GM12878 (cell line): Measurements from ENCODE around the gene ABR. TPM values are rescaled to one million over a fixed set of nuclear protein-coding genes. Genes with fewer than 3 reads are reported as not detected.

Experiments used
- ATAC-seq: fragments of 200-7000 bp; cut with Tn5 transposase; 3 replicates; pipeline ENCODE4 v1.9.1; 2020; ENCODE audit warnings: mild to moderate bottlenecking, moderate library complexity
- BruUV-seq: library from RNA; stranded (reverse); fragments of 400-500 nt; replicated peaks from 2 replicates; lab custom pipeline; 2021; lab: Mats Ljungman, UMichigan
- CTCF ChIA-PET: fragments of 300-600 bp; sonication (Branson Sonifier 250); formaldehyde crosslinking; extraction: SDS; loops from one replicate; lab custom pipeline; 2021; ENCODE audit warnings: inconsistent platforms; lab: Yijun Ruan, JAX
- POLR2A ChIA-PET: fragments of 350-600 bp; formaldehyde crosslinking; extraction: SDS; loops from one replicate; lab custom pipeline; 2021; ENCODE audit warnings: inconsistent platforms; lab: Charles Lee
- RAD21 ChIA-PET: fragments of 300-600 bp; sonication (Branson Sonifier 250); formaldehyde crosslinking; loops from one replicate; lab custom pipeline; 2023; ENCODE audit warnings: antibody characterized with exemption; ENCODE audit not compliant: unreplicated experiment; lab: Charles Lee
- SMC1A ChIA-PET: fragments of 300-600 bp; sonication (Branson Sonifier 250); formaldehyde crosslinking; loops from one replicate; lab custom pipeline; 2023; ENCODE audit not compliant: unreplicated experiment, uncharacterized antibody; lab: Charles Lee
- DNase-seq: peaks from one replicate; pipeline ENCODE4 v3.0.0-alpha.2; 2011; ENCODE audit warnings: low read depth, low spot score
- FAIRE-seq: peaks from 3 replicates; lab custom pipeline; 2011; peaks lifted over from hg19 to GRCh38; lab: Jason Lieb, UNC
- H2AFZ ChIP-seq: 2 replicates; pipeline ENCODE4 v1.6.0; 2011; ENCODE audit warnings: low read depth, low read length, control low read depth; ENCODE audit not compliant: control insufficient read depth
- H3K27ac ChIP-seq: 2 replicates; pipeline ENCODE4 v1.5.1; 2011; ENCODE audit warnings: control low read depth; ENCODE audit not compliant: control insufficient read depth, insufficient read depth
- H3K27me3 ChIP-seq, 2 experiments: replicated peaks in 1 of 2; 2 replicates each; pipeline versions ENCODE4 v1.6.0 to v1.6.1; 2011; ENCODE audit warnings: low read length in 1 of 2; ENCODE audit not compliant: control insufficient read depth in 2 of 2, insufficient read depth in 2 of 2
- H3K36me3 ChIP-seq, 2 experiments: 2 replicates each; pipeline ENCODE4 v1.5.1; 2011; ENCODE audit warnings: low read length in 1 of 2; ENCODE audit not compliant: control insufficient read depth in 2 of 2, insufficient read depth in 2 of 2
- H3K4me1 ChIP-seq: 2 replicates; pipeline ENCODE4 v1.6.1; 2011; ENCODE audit warnings: mild to moderate bottlenecking, low read length, moderate library complexity, mixed read lengths; ENCODE audit not compliant: control insufficient read depth, insufficient read depth
- H3K4me2 ChIP-seq: 2 replicates; pipeline ENCODE4 v1.6.0; 2011; ENCODE audit warnings: control low read depth; ENCODE audit not compliant: control insufficient read depth, insufficient read depth
- H3K4me3 ChIP-seq: fragments of 200-600 bp; sonication (generic); 2 replicates; pipeline ENCODE4 v1.5.1; 2016
- H3K79me2 ChIP-seq: 2 replicates; pipeline ENCODE4 v1.6.0; 2011; ENCODE audit warnings: low read length; ENCODE audit not compliant: control insufficient read depth, insufficient read depth
- H3K9ac ChIP-seq: 2 replicates; pipeline ENCODE4 v1.8.0; 2011; ENCODE audit warnings: low read length, control low read depth, mixed read lengths; ENCODE audit not compliant: control insufficient read depth, insufficient read depth
- H3K9me3 ChIP-seq: replicated peaks from 3 replicates; pipeline ENCODE4 v1.5.1; 2011; ENCODE audit warnings: mild to moderate bottlenecking, low read length; ENCODE audit not compliant: control insufficient read depth, insufficient read depth
- H4K20me1 ChIP-seq: 2 replicates; pipeline ENCODE4 v1.6.0; 2011; ENCODE audit not compliant: control insufficient read depth, insufficient read depth
- BRCA1 ChIP-seq: IDR thresholded peaks from 2 replicates; pipeline ENCODE4 v1.6.1; 2011; ENCODE audit warnings: low read depth, low read length, improper control_type of control experiment
- CREM ChIP-seq: IDR thresholded peaks from 2 replicates; pipeline ENCODE4 v1.6.1; 2014; ENCODE audit warnings: antibody characterized with exemption, low read depth
- FOS ChIP-seq: IDR thresholded peaks from 3 replicates; pipeline ENCODE4 v1.6.1; 2011; ENCODE audit warnings: borderline replicate concordance; ENCODE audit not compliant: insufficient read length; ENCODE audit errors: extremely low read depth
- IKZF2 ChIP-seq, 2 experiments: fragments of 450-650 bp; IDR thresholded peaks; 2 replicates each; pipeline ENCODE4 v1.6.1; 2017; ENCODE audit warnings: mild to moderate bottlenecking in 2 of 2, moderate library complexity in 2 of 2
- IRF4 ChIP-seq: IDR thresholded peaks from 2 replicates; pipeline ENCODE4 v1.6.1; 2011; ENCODE audit warnings: low read depth, low read length
- NFYA ChIP-seq: IDR thresholded peaks from 2 replicates; pipeline ENCODE4 v1.6.1; 2011; ENCODE audit warnings: low read depth, mild to moderate bottlenecking, low read length, improper control_type of control experiment, borderline replicate concordance
- PAX8 ChIP-seq: fragments of 450-650 bp; IDR thresholded peaks from 2 replicates; pipeline ENCODE4 v1.6.1; 2017; ENCODE audit warnings: mild to moderate bottlenecking, moderate library complexity
- RAD51 ChIP-seq: fragments of 450-650 bp; IDR thresholded peaks from 2 replicates; pipeline ENCODE4 v1.6.1; 2016; ENCODE audit warnings: moderate library complexity, mild to moderate bottlenecking, inconsistent platforms
- SIN3A ChIP-seq: IDR thresholded peaks from 2 replicates; pipeline ENCODE4 v1.6.1; 2012; ENCODE audit warnings: low read depth, low read length, improper control_type of control experiment
- SPI1 ChIP-seq: IDR thresholded peaks from 2 replicates; pipeline ENCODE4 v1.6.1; 2011; ENCODE audit warnings: low read depth, mild to moderate bottlenecking, low read length, moderate library complexity, borderline replicate concordance; ENCODE audit not compliant: insufficient read depth
- ZNF207 ChIP-seq: fragments of 450-650 bp; IDR thresholded peaks from 2 replicates; pipeline ENCODE4 v1.6.1; 2014; ENCODE audit warnings: antibody characterized with exemption, mild to moderate bottlenecking, borderline replicate concordance
- ZSCAN29 ChIP-seq: fragments of 450-650 bp; IDR thresholded peaks from 2 replicates; pipeline ENCODE4 v1.6.1; 2017; ENCODE audit warnings: mild to moderate bottlenecking, moderate library complexity
- ZZZ3 ChIP-seq: IDR thresholded peaks from 2 replicates; pipeline ENCODE4 v1.6.1; 2011; ENCODE audit warnings: low read depth; ENCODE audit not compliant: control insufficient read depth, insufficient read length
- WGBS: methylation state at CpG from one replicate; pipeline ENCODE4 v1.1.6; 2016; ENCODE audit warnings: low lambda C conversion rate; ENCODE audit not compliant: insufficient replicate concordance, insufficient coverage; ENCODE audit errors: missing lambda C conversion rate; 5-methylcytosine and 5-hydroxymethylcytosine counted together
- in situ Hi-C: fragments of 300-500 bp; cut with MboI; formaldehyde crosslinking; loops from 9 replicates; pipeline ENCODE4 v1.14.3; 2018; ENCODE audit warnings: mixed read lengths
- intact Hi-C: fragments of 100-400 bp; cut with micrococcal nuclease; formaldehyde crosslinking; loops from one replicate; pipeline ENCODE4 v1.14.2; 2022; ENCODE audit not compliant: unreplicated experiment
- polyA plus RNA-seq, 11 experiments: library from polyadenylated mRNA; depleted of rRNA in 4 of 11; unstranded in 6 of 11; stranded (reverse) in 5 of 11; fragments of >200 nt; fragmentation: Nextera tagmentation in 4 of 11; fragmentation: Illumina TruSeq in 1 of 11; extraction: Ambion mirVana in 4 of 11; extraction: Trizol in 1 of 11; gene quantifications; 1 replicate in 1 of 11; 2 replicates in 10 of 11; pipeline versions ENCODE4 v1.2.1 to v1.2.3, GENCODE V29; 2011 to 2016; ENCODE audit warnings: inconsistent platforms in 2 of 11, missing spikeins in 2 of 11, low read depth in 1 of 11
- total RNA-seq, 4 experiments: library from RNA; depleted of rRNA in 3 of 4; stranded (reverse); fragments of >200 nt in 3 of 4; fragmentation: Illumina TruSeq in 1 of 4; extraction: Trizol in 1 of 4; gene quantifications; 2 replicates each; pipeline versions ENCODE4 v1.2.1 to v1.2.3, GENCODE V29; 2013 to 2021
- TF ChIP-seq, protein P1 (sequence below): fragments of 450-650 bp; conservative IDR thresholded peaks from 2 replicates; pipeline ENCODE4 v1.6.1; 2017; ENCODE audit warnings: mild to moderate bottlenecking, moderate library complexity
- TF ChIP-seq, protein P2 (sequence below): fragments of 450-650 bp; IDR thresholded peaks from 2 replicates; pipeline ENCODE4 v1.6.1; 2017; ENCODE audit warnings: mild to moderate bottlenecking, low read depth, inconsistent platforms; ENCODE audit not compliant: poor library complexity, severe bottlenecking
- TF ChIP-seq, protein P3 (sequence below): IDR thresholded peaks from 2 replicates; pipeline ENCODE4 v1.6.1; 2012; ENCODE audit warnings: mild to moderate bottlenecking, low read depth, low read length

Gene ABR
- total and polyA plus RNA-seq, 10 of the 15 experiments (the other 5 are each of a cell fraction or from before 2014, with no cell fraction given): 1.4 to 112 (median 30.0) TPM

DNA sequence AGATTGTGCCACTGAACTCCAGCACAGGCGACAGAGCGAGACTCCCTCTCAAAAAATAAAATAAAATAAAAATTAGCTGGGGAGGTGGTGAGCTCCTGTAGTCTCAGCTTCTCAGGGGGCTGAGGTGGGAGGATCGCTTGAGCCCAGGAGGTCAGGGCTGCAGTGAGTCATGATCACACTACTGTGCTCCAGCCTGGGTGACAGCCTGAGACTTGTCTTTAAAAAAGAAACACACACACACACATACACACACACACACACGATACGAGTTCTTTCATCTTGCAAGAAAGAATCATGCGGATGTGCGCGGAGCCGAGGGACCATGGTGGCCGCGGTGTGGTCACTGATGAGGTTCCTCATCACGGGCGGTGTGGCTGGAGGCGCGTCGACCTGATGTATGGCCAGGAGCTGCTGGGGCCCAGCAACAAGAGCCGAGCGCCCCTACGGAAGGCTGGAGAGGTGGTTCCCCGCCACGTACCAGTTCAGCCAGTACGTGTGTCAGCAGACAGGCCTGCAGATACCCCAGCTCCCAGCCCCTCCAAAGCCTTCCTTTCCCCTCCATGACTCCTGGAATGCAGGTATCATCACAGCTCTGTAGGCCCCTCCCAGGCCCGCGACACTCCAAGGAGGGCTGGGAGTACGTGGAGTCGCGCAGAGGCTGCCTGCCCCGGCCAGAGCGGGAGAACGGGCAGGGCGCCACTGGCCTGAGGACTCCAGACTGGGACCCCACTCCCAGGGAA lies 220.9 kb downstream of the ABR start:
- Histone ChIP-seq H4K20me1 (no peaks in the 10 kb centered on the region), H3K4me1 (no peaks in the 10 kb centered on the region), H3K27ac (no peak overlapping the region), H3K36me3 (no peaks in the 10 kb centered on the region), H3K27me3 (no peaks in the 10 kb centered on the region), H3K4me2 (no peak overlapping the region), H3K9ac (no peak overlapping the region), H3K79me2 (no peaks in the 10 kb centered on the region), H3K4me3 (no peak overlapping the region), H2AFZ (no peak overlapping the region), H3K9me3 (no peaks in the 10 kb centered on the region)
- no peak for DNase-seq
- no TSS peak for BruUV-seq
- FAIRE-seq: no peak
- intact Hi-C loops: no loop called here
- in situ Hi-C loops: no loop called here
- WGBS: 76% methylated on average over 29 of the region's 31 CpGs
- no peak for TF ChIP-seq RAD51
- TF ChIP-seq SIN3A: no peak
- no peak for TF ChIP-seq ZSCAN29
- no peak for TF ChIP-seq IRF4
- TF ChIP-seq, protein P1, sequence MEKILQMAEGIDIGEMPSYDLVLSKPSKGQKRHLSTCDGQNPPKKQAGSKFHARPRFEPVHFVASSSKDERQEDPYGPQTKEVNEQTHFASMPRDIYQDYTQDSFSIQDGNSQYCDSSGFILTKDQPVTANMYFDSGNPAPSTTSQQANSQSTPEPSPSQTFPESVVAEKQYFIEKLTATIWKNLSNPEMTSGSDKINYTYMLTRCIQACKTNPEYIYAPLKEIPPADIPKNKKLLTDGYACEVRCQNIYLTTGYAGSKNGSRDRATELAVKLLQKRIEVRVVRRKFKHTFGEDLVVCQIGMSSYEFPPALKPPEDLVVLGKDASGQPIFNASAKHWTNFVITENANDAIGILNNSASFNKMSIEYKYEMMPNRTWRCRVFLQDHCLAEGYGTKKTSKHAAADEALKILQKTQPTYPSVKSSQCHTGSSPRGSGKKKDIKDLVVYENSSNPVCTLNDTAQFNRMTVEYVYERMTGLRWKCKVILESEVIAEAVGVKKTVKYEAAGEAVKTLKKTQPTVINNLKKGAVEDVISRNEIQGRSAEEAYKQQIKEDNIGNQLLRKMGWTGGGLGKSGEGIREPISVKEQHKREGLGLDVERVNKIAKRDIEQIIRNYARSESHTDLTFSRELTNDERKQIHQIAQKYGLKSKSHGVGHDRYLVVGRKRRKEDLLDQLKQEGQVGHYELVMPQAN: no peak
- no peak for TF ChIP-seq PAX8
- TF ChIP-seq, protein P2, sequence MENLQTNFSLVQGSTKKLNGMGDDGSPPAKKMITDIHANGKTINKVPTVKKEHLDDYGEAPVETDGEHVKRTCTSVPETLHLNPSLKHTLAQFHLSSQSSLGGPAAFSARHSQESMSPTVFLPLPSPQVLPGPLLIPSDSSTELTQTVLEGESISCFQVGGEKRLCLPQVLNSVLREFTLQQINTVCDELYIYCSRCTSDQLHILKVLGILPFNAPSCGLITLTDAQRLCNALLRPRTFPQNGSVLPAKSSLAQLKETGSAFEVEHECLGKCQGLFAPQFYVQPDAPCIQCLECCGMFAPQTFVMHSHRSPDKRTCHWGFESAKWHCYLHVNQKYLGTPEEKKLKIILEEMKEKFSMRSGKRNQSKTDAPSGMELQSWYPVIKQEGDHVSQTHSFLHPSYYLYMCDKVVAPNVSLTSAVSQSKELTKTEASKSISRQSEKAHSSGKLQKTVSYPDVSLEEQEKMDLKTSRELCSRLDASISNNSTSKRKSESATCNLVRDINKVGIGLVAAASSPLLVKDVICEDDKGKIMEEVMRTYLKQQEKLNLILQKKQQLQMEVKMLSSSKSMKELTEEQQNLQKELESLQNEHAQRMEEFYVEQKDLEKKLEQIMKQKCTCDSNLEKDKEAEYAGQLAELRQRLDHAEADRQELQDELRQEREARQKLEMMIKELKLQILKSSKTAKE: no peak
- no peak for TF ChIP-seq IKZF2 (IDR thresholded peaks at IDR 0.05)
- no peak for TF ChIP-seq ZZZ3
- TF ChIP-seq, protein P3, sequence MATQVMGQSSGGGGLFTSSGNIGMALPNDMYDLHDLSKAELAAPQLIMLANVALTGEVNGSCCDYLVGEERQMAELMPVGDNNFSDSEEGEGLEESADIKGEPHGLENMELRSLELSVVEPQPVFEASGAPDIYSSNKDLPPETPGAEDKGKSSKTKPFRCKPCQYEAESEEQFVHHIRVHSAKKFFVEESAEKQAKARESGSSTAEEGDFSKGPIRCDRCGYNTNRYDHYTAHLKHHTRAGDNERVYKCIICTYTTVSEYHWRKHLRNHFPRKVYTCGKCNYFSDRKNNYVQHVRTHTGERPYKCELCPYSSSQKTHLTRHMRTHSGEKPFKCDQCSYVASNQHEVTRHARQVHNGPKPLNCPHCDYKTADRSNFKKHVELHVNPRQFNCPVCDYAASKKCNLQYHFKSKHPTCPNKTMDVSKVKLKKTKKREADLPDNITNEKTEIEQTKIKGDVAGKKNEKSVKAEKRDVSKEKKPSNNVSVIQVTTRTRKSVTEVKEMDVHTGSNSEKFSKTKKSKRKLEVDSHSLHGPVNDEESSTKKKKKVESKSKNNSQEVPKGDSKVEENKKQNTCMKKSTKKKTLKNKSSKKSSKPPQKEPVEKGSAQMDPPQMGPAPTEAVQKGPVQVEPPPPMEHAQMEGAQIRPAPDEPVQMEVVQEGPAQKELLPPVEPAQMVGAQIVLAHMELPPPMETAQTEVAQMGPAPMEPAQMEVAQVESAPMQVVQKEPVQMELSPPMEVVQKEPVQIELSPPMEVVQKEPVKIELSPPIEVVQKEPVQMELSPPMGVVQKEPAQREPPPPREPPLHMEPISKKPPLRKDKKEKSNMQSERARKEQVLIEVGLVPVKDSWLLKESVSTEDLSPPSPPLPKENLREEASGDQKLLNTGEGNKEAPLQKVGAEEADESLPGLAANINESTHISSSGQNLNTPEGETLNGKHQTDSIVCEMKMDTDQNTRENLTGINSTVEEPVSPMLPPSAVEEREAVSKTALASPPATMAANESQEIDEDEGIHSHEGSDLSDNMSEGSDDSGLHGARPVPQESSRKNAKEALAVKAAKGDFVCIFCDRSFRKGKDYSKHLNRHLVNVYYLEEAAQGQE: no peak
- TF ChIP-seq ZNF207: no peak
- no peak for TF ChIP-seq NFYA
- TF ChIP-seq CREM: no peak
- TF ChIP-seq SPI1: no peak
- no peak for TF ChIP-seq BRCA1
- no peak for TF ChIP-seq FOS
- ChIA-PET RAD21 (no interaction called here), SMC1A (no interaction called here), CTCF (no interaction called here), POLR2A (no interaction called here)
- ATAC-seq: no peak
